Erythroblast (primary cell): Measurements from ENCODE around the gene GCHFR.

Source experiments
- GATA1 ChIP-seq: IDR thresholded peaks from 2 replicates; pipeline ENCODE4 v1.6.1; 2011; ENCODE audit warnings: low read depth, mild to moderate bottlenecking, control low read depth, low read length, moderate library complexity
- POLR2A ChIP-seq: IDR thresholded peaks from 2 replicates; pipeline ENCODE4 v1.6.1; 2011; ENCODE audit warnings: mild to moderate bottlenecking, low read length

GRCh38 chr15:40770147-40770721 lies 6.4 kb downstream of the GCHFR start:
- no peak for TF ChIP-seq POLR2A
- TF ChIP-seq GATA1: no peak
